Bone marrow (tissue), 2 donors: Measurements from ENCODE around the gene PMF1.
A peak's percentile ranks its signal among the peaks of the same experiment; 100 is the strongest.
"Not testable (repeated sequence)": the region's sequence is repeated elsewhere in the genome, so short reads cannot be mapped to it uniquely, and the experiment has no call there.

Experiments used
- DNase-seq, 2 donors: peaks; one replicate each; lab custom pipeline; 2025; lab: John Stamatoyannopoulos, UW

The PMF1 gene

GRCh38 chr1:156196445-156196844 is 16.4 kb upstream of the PMF1 start:
- no peak for DNase-seq

- no peak for DNase-seq
Observed at GRCh38 chr1:156198831-156199349, 13.9 kb upstream of the PMF1 start.

GRCh38 chr1:156200044-156200443 is 12.8 kb upstream of the PMF1 start:
- DNase-seq = no peak

- no peak for DNase-seq
Observed at GRCh38 chr1:156203331-156203730, 9.5 kb upstream of the PMF1 start.

- no peak for DNase-seq
Observed at GRCh38 chr1:156204686-156205085, 8.1 kb upstream of the PMF1 start.

- DNase-seq = no peak
Observed at GRCh38 chr1:156211243-156211642, 1.6 kb upstream of the PMF1 start.

GRCh38 chr1:156212130-156212529 is 677 bp upstream of the PMF1 start:
- no peak for DNase-seq

- no peak for DNase-seq
Observed at GRCh38 chr1:156213644-156213966, 798 bp downstream of the PMF1 start.

GRCh38 chr1:156214024-156214748 is 1.4 kb downstream of the PMF1 start:
- no peak for DNase-seq

- not testable (repeated sequence) for DNase-seq
Observed at GRCh38 chr1:156216361-156217086, 3.7 kb downstream of the PMF1 start.

GRCh38 chr1:156217871-156218270 is 5.1 kb downstream of the PMF1 start:
- DNase-seq = peak in 1 of 2 donors; percentile 63

- no peak for DNase-seq
Observed at GRCh38 chr1:156220226-156220625, 7.4 kb downstream of the PMF1 start.

- DNase-seq = no peak
Observed at GRCh38 chr1:156221986-156222692, 9.3 kb downstream of the PMF1 start.

GRCh38 chr1:156225677-156226014 is 12.8 kb downstream of the PMF1 start:
- DNase-seq = no peak

GRCh38 chr1:156226116-156226538 is 13.3 kb downstream of the PMF1 start:
- no peak for DNase-seq

GRCh38 chr1:156226782-156227181 is 14.0 kb downstream of the PMF1 start:
- no peak for DNase-seq

- no peak for DNase-seq
Observed at GRCh38 chr1:156228501-156228900, 15.7 kb downstream of the PMF1 start.

- no peak for DNase-seq
Observed at GRCh38 chr1:156229809-156230472, 17.1 kb downstream of the PMF1 start.

- DNase-seq = no peak
Observed at GRCh38 chr1:156230473-156230837, 17.6 kb downstream of the PMF1 start.

- no peak for DNase-seq
Observed at GRCh38 chr1:156232201-156232894, 19.5 kb downstream of the PMF1 start.

- no peak for DNase-seq
Observed at GRCh38 chr1:156233426-156234127, 20.8 kb downstream of the PMF1 start.
